Measurements from ENCODE around the gene SNX2.

DNA sequence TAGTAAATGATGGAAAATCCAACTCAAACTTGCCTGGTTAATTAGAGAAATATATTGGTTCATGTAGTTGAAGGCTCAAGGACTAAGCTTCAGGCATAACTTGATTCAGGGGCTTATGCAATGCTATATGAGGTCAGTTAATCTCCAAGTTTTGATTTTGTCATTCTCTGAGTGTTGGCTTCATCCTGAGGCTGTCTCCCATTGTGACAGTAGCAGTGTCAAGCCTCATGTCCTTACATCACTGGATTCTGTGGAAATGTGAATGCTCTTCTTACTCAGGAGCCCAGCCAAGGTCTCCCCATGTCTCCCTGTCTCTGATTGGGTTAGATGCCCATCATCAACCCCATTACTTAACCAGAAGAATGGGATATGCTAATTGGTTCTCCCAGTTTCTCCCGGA, 44.4 kb upstream of the SNX2 start:
- no peak for TF ChIP-seq EP300 (IDR thresholded peaks at IDR 0.05)
- TF ChIP-seq, protein P1, sequence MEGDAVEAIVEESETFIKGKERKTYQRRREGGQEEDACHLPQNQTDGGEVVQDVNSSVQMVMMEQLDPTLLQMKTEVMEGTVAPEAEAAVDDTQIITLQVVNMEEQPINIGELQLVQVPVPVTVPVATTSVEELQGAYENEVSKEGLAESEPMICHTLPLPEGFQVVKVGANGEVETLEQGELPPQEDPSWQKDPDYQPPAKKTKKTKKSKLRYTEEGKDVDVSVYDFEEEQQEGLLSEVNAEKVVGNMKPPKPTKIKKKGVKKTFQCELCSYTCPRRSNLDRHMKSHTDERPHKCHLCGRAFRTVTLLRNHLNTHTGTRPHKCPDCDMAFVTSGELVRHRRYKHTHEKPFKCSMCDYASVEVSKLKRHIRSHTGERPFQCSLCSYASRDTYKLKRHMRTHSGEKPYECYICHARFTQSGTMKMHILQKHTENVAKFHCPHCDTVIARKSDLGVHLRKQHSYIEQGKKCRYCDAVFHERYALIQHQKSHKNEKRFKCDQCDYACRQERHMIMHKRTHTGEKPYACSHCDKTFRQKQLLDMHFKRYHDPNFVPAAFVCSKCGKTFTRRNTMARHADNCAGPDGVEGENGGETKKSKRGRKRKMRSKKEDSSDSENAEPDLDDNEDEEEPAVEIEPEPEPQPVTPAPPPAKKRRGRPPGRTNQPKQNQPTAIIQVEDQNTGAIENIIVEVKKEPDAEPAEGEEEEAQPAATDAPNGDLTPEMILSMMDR (IDR thresholded peaks at IDR 0.05): no peak
